IMR-90 (cell line): ENCODE data around the gene SLC22A4. TPM values are rescaled to one million over a fixed set of nuclear protein-coding genes. Genes with fewer than 3 reads are reported as not detected.

Experiments used
- ATAC-seq: fragments of 200-7000 bp; cut with Tn5 transposase; 2 replicates; pipeline ENCODE4 v1.9.1; 2020; ENCODE audit warnings: low read depth, mild to moderate bottlenecking, moderate library complexity
- BruUV-seq: library from RNA; stranded (reverse); fragments of 400-500 nt; replicated peaks from 2 replicates; lab custom pipeline; 2021; lab: Mats Ljungman, UMichigan
- CTCF ChIA-PET: fragments of 300-600 bp; formaldehyde crosslinking; extraction: SDS; loops from one replicate; lab custom pipeline; 2021; ENCODE audit warnings: antibody characterized with exemption; lab: Yijun Ruan, JAX
- POLR2A ChIA-PET: fragments of 300-600 bp; sonication (Branson Sonifier 250); formaldehyde crosslinking; loops from one replicate; lab custom pipeline; 2022; ENCODE audit warnings: antibody characterized with exemption; ENCODE audit not compliant: unreplicated experiment; lab: Charles Lee
- DNase-seq: peaks from one replicate; pipeline ENCODE4 v3.0.0; 2013
- H2AFZ ChIP-seq: replicated peaks from 2 replicates; pipeline ENCODE3; 2013; ENCODE audit warnings: low read length, mild to moderate bottlenecking; ENCODE audit not compliant: poor library complexity
- H2AK5ac ChIP-seq: 2 replicates; pipeline ENCODE4 v1.6.1; 2013; ENCODE audit warnings: low read depth, low read length, inconsistent platforms
- H2AK9ac ChIP-seq: replicated peaks from 2 replicates; pipeline ENCODE3; 2013; ENCODE audit warnings: mild to moderate bottlenecking, low read depth, low read length, moderate library complexity; ENCODE audit not compliant: poor library complexity
- H2BK120ac ChIP-seq: 2 replicates; pipeline ENCODE4 v1.6.1; 2013; ENCODE audit warnings: low read depth, low read length, inconsistent platforms
- H2BK15ac ChIP-seq: 3 replicates; pipeline ENCODE4 v1.6.1; 2013; ENCODE audit warnings: low read depth, low read length, inconsistent platforms
- H2BK20ac ChIP-seq: 2 replicates; pipeline ENCODE4 v1.6.1; 2013; ENCODE audit warnings: low read depth, mild to moderate bottlenecking, inconsistent platforms, low read length, moderate library complexity
- H2BK5ac ChIP-seq: 2 replicates; pipeline ENCODE4 v1.6.1; 2013; ENCODE audit warnings: mild to moderate bottlenecking, low read depth, low read length, inconsistent platforms; ENCODE audit not compliant: poor library complexity, severe bottlenecking
- H3K14ac ChIP-seq: replicated peaks from 2 replicates; pipeline ENCODE4 v1.6.1; 2013; ENCODE audit warnings: low read depth, low read length, inconsistent platforms
- H3K18ac ChIP-seq: 2 replicates; pipeline ENCODE4 v1.6.1; 2013; ENCODE audit warnings: low read depth, low read length, control low read depth
- H3K23ac ChIP-seq: 2 replicates; pipeline ENCODE4 v1.6.1; 2013; ENCODE audit warnings: low read depth, low read length, inconsistent platforms
- H3K27ac ChIP-seq: 2 replicates; pipeline ENCODE4 v1.5.1; 2013; ENCODE audit warnings: mild to moderate bottlenecking, control low read depth, low read length; ENCODE audit not compliant: insufficient read depth
- H3K27me3 ChIP-seq: 2 replicates; pipeline ENCODE4 v1.6.1; 2013; ENCODE audit warnings: low read length; ENCODE audit not compliant: control insufficient read depth, insufficient read depth
- H3K36me3 ChIP-seq: 2 replicates; pipeline ENCODE4 v1.6.1; 2013; ENCODE audit warnings: low read length, mixed read lengths; ENCODE audit not compliant: control insufficient read depth, insufficient read depth
- H3K4ac ChIP-seq: 2 replicates; pipeline ENCODE4 v1.6.1; 2013; ENCODE audit warnings: low read depth, low read length, inconsistent platforms
- H3K4me1 ChIP-seq: 2 replicates; pipeline ENCODE4 v1.6.1; 2013; ENCODE audit warnings: low read length, mixed read lengths; ENCODE audit not compliant: control insufficient read depth, insufficient read depth
- H3K4me2 ChIP-seq: 2 replicates; pipeline ENCODE4 v1.6.1; 2013; ENCODE audit warnings: low read depth, mild to moderate bottlenecking, control low read depth, low read length, moderate library complexity
- H3K4me3 ChIP-seq: 2 replicates; pipeline ENCODE4 v1.5.1; 2013; ENCODE audit warnings: low read depth, mild to moderate bottlenecking, control low read depth, low read length, moderate library complexity; ENCODE audit not compliant: insufficient read depth
- H3K56ac ChIP-seq: 2 replicates; pipeline ENCODE4 v1.6.1; 2013; ENCODE audit warnings: low read length, inconsistent platforms; ENCODE audit not compliant: insufficient read depth; ENCODE audit errors: extremely low read depth
- H3K79me1 ChIP-seq, 2 experiments: 2 replicates each; pipeline ENCODE4 v1.6.1; 2013; ENCODE audit warnings: low read length in 2 of 2, inconsistent platforms in 1 of 2, low read depth in 1 of 2
- H3K9ac ChIP-seq: 2 replicates; pipeline ENCODE4 v1.6.1; 2013; ENCODE audit warnings: low read depth, low read length, control low read depth
- H3K9me1 ChIP-seq: 2 replicates; pipeline ENCODE4 v1.6.1; 2013; ENCODE audit warnings: low read length, inconsistent platforms; ENCODE audit not compliant: insufficient read depth
- H3K9me3 ChIP-seq: 2 replicates; pipeline ENCODE4 v1.6.1; 2013; ENCODE audit warnings: low read length; ENCODE audit not compliant: control insufficient read depth, insufficient read depth
- H4K20me1 ChIP-seq: 2 replicates; pipeline ENCODE4 v1.6.1; 2013; ENCODE audit warnings: low read length, inconsistent platforms; ENCODE audit not compliant: insufficient read depth
- H4K5ac ChIP-seq: 2 replicates; pipeline ENCODE4 v1.6.1; 2013; ENCODE audit warnings: mild to moderate bottlenecking, low read depth, low read length, control low read depth
- H4K8ac ChIP-seq, 2 experiments: 2 replicates each; pipeline ENCODE4 v1.6.1; 2013; ENCODE audit warnings: low read depth in 2 of 2, low read length in 2 of 2, control low read depth in 1 of 2, inconsistent platforms in 1 of 2
- H4K91ac ChIP-seq: 2 replicates; pipeline ENCODE4 v1.6.1; 2013; ENCODE audit warnings: low read depth, low read length, inconsistent platforms; ENCODE audit not compliant: insufficient read depth
- CEBPB ChIP-seq: IDR thresholded peaks from 2 replicates; pipeline ENCODE4 v1.6.1; 2012; ENCODE audit warnings: low read depth, low read length, improper control_type of control experiment
- CHD1 ChIP-seq: IDR thresholded peaks from 2 replicates; pipeline ENCODE4 v1.6.1; 2012; ENCODE audit warnings: low read depth, low read length, improper control_type of control experiment
- CTCF ChIP-seq: conservative IDR thresholded peaks from 2 replicates; pipeline ENCODE4 v1.5.1; 2012; ENCODE audit warnings: mild to moderate bottlenecking, low read depth, low read length, improper control_type of control experiment
- FOS ChIP-seq: fragments of 150-350 bp; IDR thresholded peaks from 2 replicates; pipeline ENCODE4 v1.6.1; 2016; ENCODE audit warnings: low read depth, low read length
- RAD21 ChIP-seq: IDR thresholded peaks from 2 replicates; pipeline ENCODE4 v1.6.1; 2012; ENCODE audit warnings: low read length, improper control_type of control experiment
- RCOR1 ChIP-seq: IDR thresholded peaks from 2 replicates; pipeline ENCODE4 v1.6.1; 2012; ENCODE audit warnings: mild to moderate bottlenecking, low read length, improper control_type of control experiment; ENCODE audit not compliant: insufficient replicate concordance
- WGBS, 2 experiments: methylation state at CpG; one replicate each; pipeline versions ENCODE4 v1.1.5 to v1.1.7; 2013; ENCODE audit warnings: missing lambda C conversion rate in 2 of 2; ENCODE audit not compliant: insufficient read length in 1 of 2; ENCODE audit errors: extremely low coverage in 2 of 2; 5-methylcytosine and 5-hydroxymethylcytosine counted together
- dilution Hi-C: fragments of 300-500 bp; cut with HindIII; formaldehyde crosslinking; loops from one replicate; pipeline ENCODE4 v1.14.3; 2018; ENCODE audit warnings: low sequenced_read_pairs; ENCODE audit not compliant: unreplicated experiment
- in situ Hi-C: fragments of 300-500 bp; cut with MboI; formaldehyde crosslinking; loops from 3 replicates; pipeline ENCODE4 v1.14.3; 2019; ENCODE audit warnings: low sequenced_read_pairs, inconsistent platforms, mixed read lengths
- intact Hi-C: fragments of 100-400 bp; cut with micrococcal nuclease; formaldehyde crosslinking; loops from 2 replicates; pipeline ENCODE4 v1.10.0; 2022
- polyA plus RNA-seq, 3 experiments: library from polyadenylated mRNA; depleted of rRNA; stranded (reverse); fragments of >200 nt; gene quantifications; 2 replicates each; pipeline ENCODE4 v1.2.3, GENCODE V29; 2012; ENCODE audit warnings: low replicate concordance in 1 of 3
- total RNA-seq: library from RNA; depleted of rRNA; stranded (reverse); fragments of >200 nt; gene quantifications from 2 replicates; pipeline ENCODE4 v1.2.3, GENCODE V29; 2012

Gene SLC22A4
- total and polyA plus RNA-seq, 2 of the 4 experiments (the other 2 are of a cell fraction), result 2.6 to 3.2 TPM

- ATAC-seq (no peak), DNase-seq (no peak)
- Histone ChIP-seq H3K18ac (no peak overlapping the region), H3K9me3 (no peaks in the 10 kb centered on the region), H3K23ac (no peak overlapping the region), H2AK5ac (no peak overlapping the region), H3K4me1 (peaks cover 4% of the 10 kb centered on the region), H3K56ac (no peak overlapping the region), H3K4ac (no peak overlapping the region), H2BK5ac (no peak overlapping the region), H4K91ac (no peak overlapping the region), H3K36me3 (no peaks in the 10 kb centered on the region), H3K9ac (no peak overlapping the region), H2BK120ac (no peak overlapping the region), H2BK15ac (no peak overlapping the region), H3K79me1 (peaks cover 0 to 2% of the 10 kb centered on the region in 2 experiments; a peak in 2 of 4 replicates), H2AFZ (no peak overlapping the region), H3K4me2 (no peak overlapping the region), H4K5ac (no peak overlapping the region), H2BK20ac (no peak overlapping the region), H3K27me3 (no peaks in the 10 kb centered on the region), H3K14ac (no peak overlapping the region), H3K4me3 (no peak overlapping the region), H3K9me1 (no peaks in the 10 kb centered on the region), H3K27ac (no peak overlapping the region), H4K20me1 (no peaks in the 10 kb centered on the region), H2AK9ac (no peak overlapping the region), H4K8ac (no peak overlapping the region)
- BruUV-seq, result no TSS peak
- 60% methylated on average over 1 of the region's 2 CpGs; no CpG with 5 or more reads in 1 of the 2 experiments for WGBS, 2 experiments
- CTCF ChIA-PET, result no interaction called here
- no peak for TF ChIP-seq CHD1
- TF ChIP-seq FOS, result no peak
- no peak for TF ChIP-seq RAD21
- no peak for TF ChIP-seq CTCF
- no peak for TF ChIP-seq CEBPB
- TF ChIP-seq RCOR1, result no peak
- POLR2A ChIA-PET, result no interaction called here
- in situ Hi-C loops, result loop anchor here (10.0 kb wide), 1 partner anchor 334 kb away; no protein-coding TSS in a partner anchor
- intact Hi-C loops, result loop anchor here (5.0 to 10.0 kb wide), 3 partner anchors 204 to 704 kb away; no protein-coding TSS in a partner anchor
- dilution Hi-C loops, result no loop called here
Observed at GRCh38 chr5:132380741-132381140, 86.5 kb downstream of the SLC22A4 start.
